Left ventricle myocardium inferior (tissue), 1 donor: ENCODE data around the gene BNC2. TPM values are rescaled to one million over a fixed set of nuclear protein-coding genes. Genes with fewer than 3 reads are reported as not detected.
A peak's percentile ranks its signal among the peaks of the same experiment; 100 is the strongest.

Experiments
- DNase-seq: peaks from one replicate; pipeline ENCODE4 v3.0.0-alpha.2; 2020
- H3K27ac ChIP-seq: fragments of 200-600 bp; replicated peaks from 2 replicates; pipeline ENCODE4 v1.8.0; 2021
- H3K27me3 ChIP-seq: fragments of 200-600 bp; 2 replicates; pipeline ENCODE4 v1.8.0; 2021; ENCODE audit warnings: low read depth
- H3K36me3 ChIP-seq: fragments of 200-600 bp; 2 replicates; pipeline ENCODE4 v1.8.0; 2021
- H3K4me1 ChIP-seq: fragments of 200-600 bp; 2 replicates; pipeline ENCODE4 v1.8.0; 2021
- H3K4me3 ChIP-seq: fragments of 200-600 bp; 2 replicates; pipeline ENCODE4 v1.8.0; 2021; ENCODE audit warnings: mild to moderate bottlenecking, moderate library complexity
- H3K9me3 ChIP-seq: fragments of 200-600 bp; replicated peaks from 2 replicates; pipeline ENCODE4 v1.8.0; 2021
- intact Hi-C: fragments of 100-400 bp; cut with micrococcal nuclease; formaldehyde crosslinking; loops from one replicate; pipeline ENCODE4 v1.11.0; 2022
- total RNA-seq: library from RNA; stranded (reverse); fragmentation: NEBNext Ultra II Directional; extraction: Animal tissue kit (Norgen Biotek cat#: 25700); gene quantifications from one replicate; pipeline ENCODE4 v1.2.1, GENCODE V29; 2021
- TF ChIP-seq, protein P1 (sequence below): fragments of 200-600 bp; IDR thresholded peaks from 2 replicates; pipeline ENCODE4 v1.8.0; 2021; ENCODE audit warnings: antibody characterized with exemption, mild to moderate bottlenecking, borderline replicate concordance
- donor health status: DM: no; HTN: yes; CAD: no; lungs with severe emphysema.

BNC2 gene
- total RNA-seq, 1 donor from 2014 or later: 3.5 TPM

DNA sequence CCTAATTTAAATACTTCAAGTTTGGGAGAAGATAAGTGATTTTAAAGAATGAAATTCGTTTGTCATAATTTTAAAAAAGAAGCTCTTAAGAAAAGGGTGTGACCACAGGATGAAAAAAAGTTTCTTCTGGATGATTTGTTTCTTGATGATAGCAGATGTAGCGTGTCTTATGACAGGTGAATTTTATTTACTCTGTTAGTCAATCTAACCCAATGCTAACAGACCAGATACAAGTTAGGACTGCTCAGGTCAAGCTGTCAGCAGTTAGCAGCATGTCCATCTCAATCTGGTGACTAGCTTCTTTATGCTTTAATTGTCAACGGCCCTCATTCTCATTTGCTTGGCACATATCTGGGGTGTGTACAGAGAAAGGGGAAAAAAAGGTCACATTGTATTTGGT, 456.0 kb downstream of the BNC2 start:
- no peak overlapping the region for H3K4me3 ChIP-seq
- intact Hi-C loops: no loop called here
- peaks cover 14% of the 10 kb centered on the region for H3K4me1 ChIP-seq
- H3K27me3 ChIP-seq: peaks cover 37% of the 10 kb centered on the region
- H3K36me3 ChIP-seq: no peaks in the 10 kb centered on the region
- H3K27ac ChIP-seq: peak overlapping the region; percentile 65
- no peaks in the 10 kb centered on the region for H3K9me3 ChIP-seq
- TF ChIP-seq, protein P1, sequence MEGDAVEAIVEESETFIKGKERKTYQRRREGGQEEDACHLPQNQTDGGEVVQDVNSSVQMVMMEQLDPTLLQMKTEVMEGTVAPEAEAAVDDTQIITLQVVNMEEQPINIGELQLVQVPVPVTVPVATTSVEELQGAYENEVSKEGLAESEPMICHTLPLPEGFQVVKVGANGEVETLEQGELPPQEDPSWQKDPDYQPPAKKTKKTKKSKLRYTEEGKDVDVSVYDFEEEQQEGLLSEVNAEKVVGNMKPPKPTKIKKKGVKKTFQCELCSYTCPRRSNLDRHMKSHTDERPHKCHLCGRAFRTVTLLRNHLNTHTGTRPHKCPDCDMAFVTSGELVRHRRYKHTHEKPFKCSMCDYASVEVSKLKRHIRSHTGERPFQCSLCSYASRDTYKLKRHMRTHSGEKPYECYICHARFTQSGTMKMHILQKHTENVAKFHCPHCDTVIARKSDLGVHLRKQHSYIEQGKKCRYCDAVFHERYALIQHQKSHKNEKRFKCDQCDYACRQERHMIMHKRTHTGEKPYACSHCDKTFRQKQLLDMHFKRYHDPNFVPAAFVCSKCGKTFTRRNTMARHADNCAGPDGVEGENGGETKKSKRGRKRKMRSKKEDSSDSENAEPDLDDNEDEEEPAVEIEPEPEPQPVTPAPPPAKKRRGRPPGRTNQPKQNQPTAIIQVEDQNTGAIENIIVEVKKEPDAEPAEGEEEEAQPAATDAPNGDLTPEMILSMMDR: no peak
- DNase-seq: no peak

GRCh38 chr9:16413509-16414016, 456.9 kb downstream of the BNC2 start:
- no peaks in the 10 kb centered on the region for H3K36me3 ChIP-seq
- H3K4me3 ChIP-seq: no peak overlapping the region
- peaks cover 44% of the 10 kb centered on the region for H3K27me3 ChIP-seq
- TF ChIP-seq, protein P1: no peak
- no peak for DNase-seq
- peak overlapping the region; percentile 65 for H3K27ac ChIP-seq
- peaks cover 14% of the 10 kb centered on the region for H3K4me1 ChIP-seq
- no peaks in the 10 kb centered on the region for H3K9me3 ChIP-seq
- intact Hi-C loops: no loop called here

GRCh38 chr9:16412740-16413139, 457.7 kb downstream of the BNC2 start:
- no peaks in the 10 kb centered on the region for H3K9me3 ChIP-seq
- H3K27me3 ChIP-seq: peaks cover 50% of the 10 kb centered on the region
- no peak overlapping the region for H3K4me3 ChIP-seq
- no peak overlapping the region for H3K27ac ChIP-seq
- TF ChIP-seq, protein P1: no peak
- H3K4me1 ChIP-seq: peaks cover 14% of the 10 kb centered on the region
- DNase-seq: no peak
- intact Hi-C loops: no loop called here
- H3K36me3 ChIP-seq: no peaks in the 10 kb centered on the region

DNA sequence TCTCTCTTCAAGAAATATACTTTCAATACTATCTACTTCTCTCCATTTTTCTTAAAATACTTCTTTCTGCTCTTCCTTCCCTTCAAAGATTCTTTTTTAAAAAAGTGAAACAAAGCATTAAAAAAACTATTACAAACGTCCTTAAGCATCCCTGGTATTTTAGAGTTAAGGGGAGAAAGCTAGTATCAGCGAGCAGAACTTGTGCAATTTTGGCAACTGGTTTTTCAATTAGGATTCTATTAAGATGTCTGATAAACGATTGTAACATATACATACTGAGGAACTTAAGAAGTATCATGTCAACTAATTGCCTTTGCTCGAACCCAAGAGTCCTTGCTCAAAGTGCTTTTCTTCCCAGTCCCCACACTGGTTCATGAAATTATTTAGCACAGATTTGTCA, 459.2 kb downstream of the BNC2 start:
- no peak overlapping the region for H3K4me3 ChIP-seq
- peaks cover 8% of the 10 kb centered on the region for H3K4me1 ChIP-seq
- intact Hi-C loops: no loop called here
- DNase-seq: no peak
- no peaks in the 10 kb centered on the region for H3K36me3 ChIP-seq
- TF ChIP-seq, protein P1: no peak
- no peaks in the 10 kb centered on the region for H3K9me3 ChIP-seq
- peaks cover 63% of the 10 kb centered on the region for H3K27me3 ChIP-seq
- no peak overlapping the region for H3K27ac ChIP-seq

GRCh38 chr9:16410601-16411280, 459.7 kb downstream of the BNC2 start:
- TF ChIP-seq, protein P1: no peak
- peaks cover 7% of the 10 kb centered on the region for H3K4me1 ChIP-seq
- no peaks in the 10 kb centered on the region for H3K36me3 ChIP-seq
- DNase-seq: no peak
- no peak overlapping the region for H3K4me3 ChIP-seq
- H3K27ac ChIP-seq: no peak overlapping the region
- intact Hi-C loops: no loop called here
- H3K9me3 ChIP-seq: no peaks in the 10 kb centered on the region
- H3K27me3 ChIP-seq: peaks cover 64% of the 10 kb centered on the region
